H4 (cell line): ENCODE results near the gene PTGES3. TPM values are rescaled to one million over a fixed set of nuclear protein-coding genes. Genes with fewer than 3 reads are reported as not detected.
"Not testable (repeated sequence)": the region's sequence is repeated elsewhere in the genome, so short reads cannot be mapped to it uniquely, and the experiment has no call there.

Experiments used
- DNase-seq: peaks from one replicate; pipeline ENCODE4 v3.0.0-alpha.2; 2015; ENCODE audit warnings: low spot score
- total RNA-seq: library from RNA; depleted of rRNA; stranded (reverse); fragments of >200 nt; shearing (Covaris generic); gene quantifications from 2 replicates; pipeline ENCODE4 v1.2.3, GENCODE V29; 2014

Gene PTGES3
- total RNA-seq, 1 experiment from 2014 or later, result 202 TPM

DNA sequence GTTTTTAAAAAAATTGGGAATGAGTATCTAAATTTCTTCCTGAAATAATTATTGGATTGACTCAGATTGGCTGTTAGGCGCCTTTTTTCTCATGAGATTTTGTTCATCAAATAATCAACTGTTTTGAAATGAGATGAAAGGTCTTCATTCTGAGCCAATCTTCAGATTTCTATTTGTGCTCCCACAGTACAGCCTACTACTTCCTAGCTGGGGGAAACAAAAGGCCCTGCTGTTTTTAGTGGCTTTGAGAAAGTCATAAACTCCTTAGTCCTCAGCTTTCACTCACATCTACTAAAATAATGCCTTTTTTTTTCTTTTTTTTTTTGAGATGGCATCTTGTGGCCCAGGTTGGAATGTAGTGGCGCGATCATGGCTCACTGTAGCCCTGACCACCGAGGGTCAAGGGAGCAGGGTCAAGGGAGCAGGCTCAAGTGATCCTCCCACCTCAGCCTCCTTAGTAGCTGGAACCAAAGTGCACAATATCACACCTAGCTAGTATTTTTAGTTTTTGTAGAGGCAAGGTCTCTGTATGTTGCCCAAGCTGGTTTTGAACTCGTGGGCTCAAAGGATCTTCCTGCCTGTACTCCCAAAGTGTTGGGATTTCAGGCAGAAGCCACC is 21.8 kb upstream of the PTGES3 start:
- DNase-seq, result no peak

DNA sequence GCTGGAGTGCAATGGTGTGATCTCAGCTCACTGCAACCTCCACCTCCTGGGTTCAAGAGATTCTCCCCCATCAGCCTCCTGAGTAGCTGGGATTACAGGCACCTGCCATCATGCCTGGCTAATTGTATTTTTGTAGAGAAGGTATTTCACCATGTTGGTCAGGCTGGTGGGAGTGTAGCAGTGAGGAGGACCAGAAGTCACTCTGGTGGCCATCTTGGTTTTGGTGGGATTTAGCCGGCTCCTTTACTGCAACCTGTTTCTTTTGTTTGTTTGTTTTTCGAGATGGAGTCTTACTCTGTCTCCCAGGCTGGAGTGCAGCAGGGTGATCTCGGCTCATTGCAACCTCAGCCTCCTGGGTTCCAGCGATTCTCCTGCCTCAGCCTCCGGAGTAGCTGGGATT is 16.4 kb upstream of the PTGES3 start:
- not testable (repeated sequence) for DNase-seq

GRCh38 chr12:56699020-56699661 is 11.1 kb upstream of the PTGES3 start:
- DNase-seq, result no peak

- no peak for DNase-seq
These were observed 7.4 kb upstream of the PTGES3 start for GRCh38 chr12:56695327-56696101.

GRCh38 chr12:56694161-56694560 is 6.1 kb upstream of the PTGES3 start:
- DNase-seq, result no peak

- no peak for DNase-seq
These were observed 694 bp upstream of the PTGES3 start for GRCh38 chr12:56688846-56689109.

GRCh38 chr12:56687223-56688128 is 608 bp downstream of the PTGES3 start:
- DNase-seq, result peak; percentile 14

- no peak for DNase-seq
These were observed 3.2 kb downstream of the PTGES3 start for GRCh38 chr12:56684745-56685359.

GRCh38 chr12:56682323-56682722 is 5.8 kb downstream of the PTGES3 start:
- no peak for DNase-seq

DNA sequence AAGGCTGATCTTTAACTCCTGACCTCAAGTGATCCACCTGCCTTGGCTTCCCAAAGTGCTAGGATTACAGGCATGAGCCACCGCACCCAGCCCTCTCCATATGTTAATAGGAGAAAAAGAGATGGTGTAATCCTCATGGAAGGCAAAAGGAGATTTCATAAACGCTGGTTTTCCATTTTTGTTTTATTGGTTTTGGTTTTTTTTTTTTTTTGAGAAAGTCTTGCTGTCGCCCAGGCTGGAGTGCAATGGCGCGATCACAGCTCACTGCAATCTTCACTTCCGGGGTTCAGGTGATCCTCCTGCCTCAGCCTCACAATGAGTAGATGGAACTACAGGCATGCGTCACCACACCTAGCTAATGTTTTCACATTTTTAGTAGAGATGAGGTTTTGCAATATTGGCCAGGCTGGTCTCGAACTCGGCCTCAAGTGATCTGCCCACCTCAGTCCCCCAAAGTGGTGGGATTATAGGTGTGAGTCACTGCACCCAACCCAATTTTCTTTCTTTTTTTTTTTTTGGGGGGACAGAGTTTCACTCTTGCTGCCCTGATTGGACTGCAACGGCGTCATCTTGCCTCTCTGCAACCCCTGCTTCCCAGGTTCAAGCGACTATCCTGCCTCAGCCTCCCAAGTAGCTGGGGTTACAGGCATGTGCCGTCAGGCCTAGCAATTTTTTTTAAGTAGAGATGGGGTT is 8.1 kb downstream of the PTGES3 start:
- no peak for DNase-seq

GRCh38 chr12:56678852-56679251 is 9.2 kb downstream of the PTGES3 start:
- DNase-seq, result no peak

GRCh38 chr12:56677680-56678079 is 10.4 kb downstream of the PTGES3 start:
- no peak for DNase-seq

DNA sequence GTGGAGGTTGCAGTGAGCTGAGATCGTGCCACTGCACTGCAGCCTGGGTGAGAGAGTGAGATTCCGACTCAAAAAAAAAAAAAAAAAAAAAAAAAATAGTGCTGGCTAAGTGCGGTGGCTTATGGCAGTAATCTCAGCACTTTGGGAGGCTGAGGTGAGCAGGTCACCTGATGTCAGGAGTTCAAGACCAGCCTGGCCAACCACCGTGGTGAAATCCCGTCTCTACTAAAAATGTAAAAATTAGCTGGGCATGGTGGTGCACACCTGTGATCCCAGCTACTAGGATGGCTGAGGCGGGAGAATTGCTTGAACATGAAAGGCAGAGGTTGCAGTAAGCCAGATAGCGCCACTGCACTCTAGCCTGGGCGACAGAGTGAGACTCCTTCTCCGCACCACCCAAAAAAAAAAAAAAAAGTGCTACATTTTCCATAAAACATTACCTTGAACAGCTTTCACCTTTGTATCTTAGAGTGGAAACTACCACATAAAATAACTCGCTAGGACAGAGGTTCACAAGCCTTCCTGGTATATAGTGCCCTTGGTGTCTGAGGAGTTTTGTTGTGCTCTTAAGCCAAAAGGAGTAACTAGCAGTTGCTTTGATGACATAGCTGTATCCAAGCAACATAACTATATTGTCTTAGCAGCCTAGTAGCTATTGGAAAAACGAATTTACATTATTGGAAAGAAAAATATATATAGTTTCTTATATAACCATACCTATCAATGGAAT is 11.1 kb downstream of the PTGES3 start:
- DNase-seq, result no peak

GRCh38 chr12:56671608-56672007 is 16.5 kb downstream of the PTGES3 start:
- no peak for DNase-seq

DNA sequence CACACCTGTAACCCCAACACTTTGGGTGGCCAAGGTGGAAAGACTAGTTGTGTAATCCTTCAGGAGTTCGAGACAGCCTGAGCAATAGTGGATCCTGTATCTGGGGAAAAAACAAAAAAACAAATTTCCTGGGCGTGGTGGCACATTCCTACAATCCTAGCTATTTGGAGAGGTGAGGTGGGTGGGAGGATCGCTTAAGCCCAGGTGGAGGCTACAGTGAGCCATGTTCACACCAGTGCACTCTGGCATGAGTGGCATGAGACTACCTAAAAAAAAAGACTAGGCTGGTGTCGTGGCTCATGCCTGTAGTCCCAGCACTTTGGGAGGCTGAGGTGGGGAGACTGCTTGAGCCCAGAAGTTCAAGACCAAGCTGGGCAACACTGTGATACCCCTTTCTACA is 17.2 kb downstream of the PTGES3 start:
- DNase-seq, result no peak

DNA sequence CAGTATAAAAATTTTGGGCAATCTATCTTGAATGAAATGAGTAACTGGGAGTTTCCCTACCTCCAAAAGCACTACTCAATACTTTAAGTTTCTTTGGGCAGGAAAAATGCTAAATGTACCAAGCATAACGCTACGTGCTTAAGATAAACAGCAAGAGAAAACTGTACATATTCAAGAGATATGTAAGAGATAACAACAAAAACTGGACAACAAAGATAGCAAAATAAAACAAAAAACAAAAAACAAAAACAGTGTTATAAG is 20.0 kb downstream of the PTGES3 start:
- no peak for DNase-seq

DNA sequence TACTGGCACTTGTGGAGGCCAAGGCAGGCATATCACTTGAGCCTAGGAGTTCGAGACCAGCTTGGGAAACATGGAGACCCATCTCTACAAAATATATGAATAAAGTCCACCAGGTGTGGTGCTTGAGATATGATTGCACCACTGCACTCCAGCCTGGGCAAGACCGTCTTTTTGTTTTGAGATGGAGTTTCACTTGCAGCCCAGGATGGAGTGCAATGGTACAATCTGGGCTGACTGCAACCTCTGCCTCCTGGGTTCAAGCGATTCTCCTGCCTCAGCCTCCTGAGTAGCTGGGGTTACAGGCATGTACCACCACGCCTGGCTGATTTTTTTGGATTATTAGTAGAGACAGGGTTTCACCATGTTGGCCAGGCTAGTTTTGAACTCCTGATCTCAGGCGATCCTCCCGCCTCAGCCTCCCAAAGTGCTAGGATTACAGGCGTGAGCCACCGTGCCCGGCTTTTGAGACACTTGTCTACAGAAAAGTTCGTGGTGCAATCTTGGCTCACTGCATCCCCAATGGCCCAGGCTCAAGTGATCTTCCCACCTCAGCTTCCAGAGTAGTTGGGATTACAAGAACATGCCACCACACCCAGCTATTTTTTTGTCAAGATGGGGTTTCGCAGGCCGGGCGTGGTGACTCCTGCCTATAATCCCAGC is 26.0 kb downstream of the PTGES3 start:
- no peak for DNase-seq

GRCh38 chr12:56661560-56661959 is 26.5 kb downstream of the PTGES3 start:
- DNase-seq, result no peak

DNA sequence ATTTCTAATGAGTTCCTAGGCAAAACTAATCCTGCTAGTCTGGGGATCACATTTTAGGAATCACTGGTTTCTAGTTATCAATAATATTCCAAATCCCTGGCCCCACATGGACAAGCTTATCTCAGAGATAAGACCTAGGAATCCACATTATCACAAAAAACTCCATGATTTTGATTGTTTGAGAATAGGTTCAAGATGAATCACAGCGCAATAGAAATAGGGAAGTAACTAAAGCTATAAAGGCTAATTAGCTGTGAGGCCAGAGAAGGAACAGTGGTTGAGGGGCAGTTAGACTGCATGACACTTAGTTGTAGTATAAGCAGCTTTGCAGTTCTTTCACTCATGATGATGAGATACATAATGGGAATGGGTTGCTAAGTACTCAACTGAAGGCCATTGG is 29.2 kb downstream of the PTGES3 start:
- no peak for DNase-seq
